ENCODE measurements around the gene PTPRE.

PTPRE gene

GRCh38 chr10:127951861-127952574 lies 45.1 kb downstream of the PTPRE start:
- H3K4me3 Mint-ChIP-seq, result no peak overlapping the region
- no peaks in the 10 kb centered on the region for H3K36me3 Mint-ChIP-seq (ENCODE audit: low read depth)
- H3K9me3 Mint-ChIP-seq, result no peaks in the 10 kb centered on the region
- H3K4me1 Mint-ChIP-seq (ENCODE audit: low read depth), result no peaks in the 10 kb centered on the region
- peaks cover 14% of the 10 kb centered on the region for H3K27me3 Mint-ChIP-seq (ENCODE audit: low read depth)
- no peak for DNase-seq (ENCODE audit: low spot score)
- no peak overlapping the region for H3K27ac Mint-ChIP-seq

- Mint-ChIP-seq H3K27me3 (ENCODE audit: low read depth) (peaks cover 18% of the 10 kb centered on the region), H3K4me1 (ENCODE audit: low read depth) (no peaks in the 10 kb centered on the region), H3K36me3 (ENCODE audit: low read depth) (no peaks in the 10 kb centered on the region), H3K27ac (no peak overlapping the region), H3K9me3 (no peaks in the 10 kb centered on the region), H3K4me3 (no peak overlapping the region)
- no peak for DNase-seq (ENCODE audit: low spot score)
Observed at GRCh38 chr10:127952575-127952869, 45.6 kb downstream of the PTPRE start.

DNA sequence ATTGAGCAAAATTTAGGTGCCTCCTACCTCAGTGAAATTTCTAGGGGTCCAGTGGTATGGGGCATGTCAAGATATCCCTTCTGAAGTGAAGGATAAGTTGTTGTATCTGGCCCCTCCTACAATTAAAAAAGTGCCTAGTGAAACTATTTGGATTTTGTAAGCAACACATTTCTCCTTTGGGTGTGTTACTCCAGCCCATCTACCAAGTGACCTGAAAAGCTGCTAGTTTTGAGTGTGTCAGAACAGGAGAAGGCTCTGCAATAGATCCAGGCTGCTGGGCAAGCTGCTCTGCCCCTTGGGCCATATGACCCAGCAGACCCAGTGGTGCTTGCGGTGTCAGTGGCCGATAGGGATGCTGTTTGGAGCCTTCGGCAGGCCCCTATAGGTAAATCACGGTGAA lies 46.0 kb downstream of the PTPRE start:
- H3K4me3 Mint-ChIP-seq, result no peak overlapping the region
- H3K36me3 Mint-ChIP-seq (ENCODE audit: low read depth), result no peaks in the 10 kb centered on the region
- peaks cover 18% of the 10 kb centered on the region for H3K27me3 Mint-ChIP-seq (ENCODE audit: low read depth)
- H3K9me3 Mint-ChIP-seq, result no peaks in the 10 kb centered on the region
- no peak for DNase-seq (ENCODE audit: low spot score)
- H3K4me1 Mint-ChIP-seq (ENCODE audit: low read depth), result no peaks in the 10 kb centered on the region
- no peak overlapping the region for H3K27ac Mint-ChIP-seq

DNA sequence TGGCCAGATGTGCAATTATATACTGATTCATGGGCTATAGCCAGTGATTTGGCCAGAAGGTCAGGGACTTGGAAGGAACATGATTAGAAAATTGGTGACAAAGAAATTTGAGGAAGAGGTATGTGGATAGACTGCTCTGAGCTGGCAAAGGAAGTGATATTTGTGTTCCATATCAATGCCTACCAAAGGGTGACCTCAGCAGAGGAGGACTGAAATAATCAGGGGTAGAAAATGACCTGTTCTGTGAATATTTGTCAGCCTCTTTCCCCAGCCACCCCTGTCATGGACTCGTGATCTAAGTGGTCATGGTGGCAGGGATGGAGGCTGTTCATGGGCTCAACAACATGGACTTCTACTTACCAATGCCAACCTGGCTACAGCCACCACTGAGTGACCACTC lies 47.0 kb downstream of the PTPRE start:
- H3K4me1 Mint-ChIP-seq (ENCODE audit: low read depth), result no peaks in the 10 kb centered on the region
- no peak for DNase-seq (ENCODE audit: low spot score)
- H3K27me3 Mint-ChIP-seq (ENCODE audit: low read depth), result peaks cover 24% of the 10 kb centered on the region
- no peaks in the 10 kb centered on the region for H3K36me3 Mint-ChIP-seq (ENCODE audit: low read depth)
- no peaks in the 10 kb centered on the region for H3K9me3 Mint-ChIP-seq
- no peak overlapping the region for H3K4me3 Mint-ChIP-seq
- no peak overlapping the region for H3K27ac Mint-ChIP-seq

DNA sequence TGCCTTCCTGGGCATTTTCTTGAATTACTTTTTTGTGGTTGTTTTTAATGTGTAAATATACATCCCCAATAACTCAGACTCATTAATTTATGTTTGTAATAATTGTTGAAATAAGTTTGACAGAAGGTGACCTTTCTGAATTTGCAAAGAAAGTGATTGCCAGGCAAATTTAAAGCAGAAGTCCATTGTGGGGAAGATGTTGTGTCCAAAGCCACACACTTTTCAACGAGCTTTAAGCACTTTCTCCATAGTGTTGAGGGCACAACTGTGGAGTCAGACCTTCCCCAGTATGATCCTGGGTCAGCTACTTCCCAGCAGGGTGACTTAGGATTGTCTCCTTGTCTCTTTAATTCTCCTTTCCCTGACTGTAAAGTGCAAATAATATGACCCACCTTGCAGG lies 52.5 kb downstream of the PTPRE start:
- no peaks in the 10 kb centered on the region for H3K9me3 Mint-ChIP-seq
- H3K27me3 Mint-ChIP-seq (ENCODE audit: low read depth), result peaks cover 26% of the 10 kb centered on the region
- no peak for DNase-seq (ENCODE audit: low spot score)
- no peak overlapping the region for H3K4me3 Mint-ChIP-seq
- H3K36me3 Mint-ChIP-seq (ENCODE audit: low read depth), result no peaks in the 10 kb centered on the region
- no peak overlapping the region for H3K27ac Mint-ChIP-seq
- H3K4me1 Mint-ChIP-seq (ENCODE audit: low read depth), result no peaks in the 10 kb centered on the region

DNA sequence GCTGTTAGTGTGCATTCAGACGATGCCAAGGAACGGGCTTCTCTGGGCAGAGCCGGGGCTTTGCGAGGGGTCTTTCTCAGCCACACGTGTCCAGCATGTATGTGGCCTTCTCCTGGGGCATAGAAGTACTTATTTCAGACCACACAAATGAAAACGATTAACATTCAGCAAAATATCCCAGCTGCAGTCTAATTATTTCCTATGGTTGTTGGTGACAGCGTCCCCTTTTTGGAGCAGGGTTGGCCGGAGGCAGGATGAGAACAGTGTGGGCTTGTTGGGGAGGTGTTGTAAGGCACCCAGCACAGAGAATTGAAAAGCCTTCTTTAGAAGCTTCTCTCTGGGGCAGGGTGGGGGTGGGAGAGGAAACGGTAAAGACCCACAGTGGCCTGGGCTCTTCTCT lies 54.2 kb downstream of the PTPRE start:
- Mint-ChIP-seq H3K4me1 (ENCODE audit: low read depth) (no peaks in the 10 kb centered on the region), H3K9me3 (no peaks in the 10 kb centered on the region), H3K27me3 (ENCODE audit: low read depth) (peaks cover 20% of the 10 kb centered on the region), H3K36me3 (ENCODE audit: low read depth) (no peaks in the 10 kb centered on the region), H3K27ac (no peak overlapping the region), H3K4me3 (no peak overlapping the region)
- no peak for DNase-seq (ENCODE audit: low spot score)

- no peak overlapping the region for H3K4me3 Mint-ChIP-seq
- peaks cover 12% of the 10 kb centered on the region for H3K27me3 Mint-ChIP-seq (ENCODE audit: low read depth)
- H3K4me1 Mint-ChIP-seq (ENCODE audit: low read depth), result no peaks in the 10 kb centered on the region
- H3K27ac Mint-ChIP-seq, result no peak overlapping the region
- no peaks in the 10 kb centered on the region for H3K9me3 Mint-ChIP-seq
- DNase-seq (ENCODE audit: low spot score), result no peak
- H3K36me3 Mint-ChIP-seq (ENCODE audit: low read depth), result no peaks in the 10 kb centered on the region
Observed at GRCh38 chr10:127962205-127962604, 55.3 kb downstream of the PTPRE start.

DNA sequence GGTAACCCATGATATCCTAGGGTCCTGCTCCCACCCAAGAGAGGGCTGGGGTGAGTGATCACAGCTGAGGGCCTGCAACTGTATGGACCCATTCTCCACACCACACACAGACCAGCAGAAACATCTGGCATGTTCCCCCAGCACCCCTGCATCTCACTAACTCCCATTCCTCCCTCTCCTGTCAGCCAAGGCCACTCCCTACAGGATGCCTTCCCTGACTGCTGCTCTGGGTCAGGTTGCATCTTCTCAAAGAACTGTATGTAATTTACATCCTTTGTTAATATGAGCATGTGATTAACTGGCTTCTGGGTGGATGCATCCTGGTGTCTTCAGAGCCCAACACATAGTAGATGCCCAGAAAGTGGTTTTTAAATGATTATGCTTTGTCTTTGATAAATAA lies 56.2 kb downstream of the PTPRE start:
- Mint-ChIP-seq H3K9me3 (no peaks in the 10 kb centered on the region), H3K4me1 (ENCODE audit: low read depth) (no peaks in the 10 kb centered on the region), H3K36me3 (ENCODE audit: low read depth) (no peaks in the 10 kb centered on the region), H3K27ac (no peak overlapping the region), H3K27me3 (ENCODE audit: low read depth) (peaks cover 6% of the 10 kb centered on the region), H3K4me3 (no peak overlapping the region)
- DNase-seq (ENCODE audit: low spot score), result no peak

DNA sequence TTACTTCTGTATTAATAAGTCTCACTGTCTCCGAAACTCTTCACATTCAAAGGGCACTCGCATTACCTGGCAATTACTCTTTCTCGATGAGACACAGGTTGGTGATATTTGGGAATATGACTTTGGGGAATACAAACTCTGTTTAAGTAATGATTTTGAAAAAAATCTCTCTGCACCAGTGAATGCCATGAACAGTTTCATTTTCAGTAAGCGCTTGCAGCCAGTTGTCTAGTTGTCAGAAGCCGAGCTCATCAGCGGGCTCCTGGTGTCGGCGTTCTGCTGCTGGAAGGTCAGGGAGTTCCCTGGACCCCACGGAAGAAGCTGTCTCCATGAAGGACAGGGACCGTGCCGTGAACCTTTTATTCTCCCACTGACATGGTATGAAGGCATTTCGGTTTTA lies 57.7 kb downstream of the PTPRE start:
- peaks cover 2% of the 10 kb centered on the region for H3K27me3 Mint-ChIP-seq (ENCODE audit: low read depth)
- no peaks in the 10 kb centered on the region for H3K36me3 Mint-ChIP-seq (ENCODE audit: low read depth)
- no peak overlapping the region for H3K4me3 Mint-ChIP-seq
- H3K27ac Mint-ChIP-seq, result no peak overlapping the region
- H3K9me3 Mint-ChIP-seq, result no peaks in the 10 kb centered on the region
- DNase-seq (ENCODE audit: low spot score), result no peak
- H3K4me1 Mint-ChIP-seq (ENCODE audit: low read depth), result no peaks in the 10 kb centered on the region

- Mint-ChIP-seq H3K27me3 (ENCODE audit: low read depth) (no peaks in the 10 kb centered on the region), H3K4me3 (no peak overlapping the region), H3K27ac (no peak overlapping the region)
Observed at GRCh38 chr10:127966875-127967274, 60.0 kb downstream of the PTPRE start.

GRCh38 chr10:127968027-127968441 lies 61.1 kb downstream of the PTPRE start:
- DNase-seq (ENCODE audit: low spot score), result no peak
- no peaks in the 10 kb centered on the region for H3K27me3 Mint-ChIP-seq (ENCODE audit: low read depth)
- no peaks in the 10 kb centered on the region for H3K9me3 Mint-ChIP-seq
- no peaks in the 10 kb centered on the region for H3K36me3 Mint-ChIP-seq (ENCODE audit: low read depth)
- H3K27ac Mint-ChIP-seq, result no peak overlapping the region
- H3K4me1 Mint-ChIP-seq (ENCODE audit: low read depth), result no peaks in the 10 kb centered on the region
- H3K4me3 Mint-ChIP-seq, result no peak overlapping the region

More at GRCh38 chr10:127966875-127967274, 60.0 kb downstream of the PTPRE start:
- Mint-ChIP-seq H3K4me1 (ENCODE audit: low read depth) (no peaks in the 10 kb centered on the region), H3K9me3 (no peaks in the 10 kb centered on the region), H3K36me3 (ENCODE audit: low read depth) (no peaks in the 10 kb centered on the region)
- DNase-seq (ENCODE audit: low spot score), result no peak

GRCh38 chr10:127968659-127969058 lies 61.8 kb downstream of the PTPRE start:
- no peak for DNase-seq (ENCODE audit: low spot score)
- no peak overlapping the region for H3K4me3 Mint-ChIP-seq
- H3K4me1 Mint-ChIP-seq (ENCODE audit: low read depth), result no peaks in the 10 kb centered on the region
- no peaks in the 10 kb centered on the region for H3K36me3 Mint-ChIP-seq (ENCODE audit: low read depth)
- peaks cover 1% of the 10 kb centered on the region for H3K27me3 Mint-ChIP-seq (ENCODE audit: low read depth)
- no peak overlapping the region for H3K27ac Mint-ChIP-seq
- H3K9me3 Mint-ChIP-seq, result no peaks in the 10 kb centered on the region

- peaks cover 9% of the 10 kb centered on the region for H3K27me3 Mint-ChIP-seq (ENCODE audit: low read depth)
- H3K27ac Mint-ChIP-seq, result no peak overlapping the region
- H3K9me3 Mint-ChIP-seq, result no peaks in the 10 kb centered on the region
- H3K4me3 Mint-ChIP-seq, result no peak overlapping the region
- no peaks in the 10 kb centered on the region for H3K36me3 Mint-ChIP-seq (ENCODE audit: low read depth)
- no peak for DNase-seq (ENCODE audit: low spot score)
- no peaks in the 10 kb centered on the region for H3K4me1 Mint-ChIP-seq (ENCODE audit: low read depth)
Observed at GRCh38 chr10:127971101-127971946, 64.4 kb downstream of the PTPRE start.

- Mint-ChIP-seq H3K27me3 (ENCODE audit: low read depth) (peaks cover 9% of the 10 kb centered on the region), H3K4me3 (no peak overlapping the region), H3K4me1 (ENCODE audit: low read depth) (no peaks in the 10 kb centered on the region), H3K27ac (no peak overlapping the region), H3K36me3 (ENCODE audit: low read depth) (no peaks in the 10 kb centered on the region), H3K9me3 (no peaks in the 10 kb centered on the region)
- DNase-seq (ENCODE audit: low spot score), result no peak
Observed at GRCh38 chr10:127971963-127972615, 65.2 kb downstream of the PTPRE start.

All from T-helper 2 cell treated with Interferon-gamma antibody and Interleukin-4, amounts not matched to agents 5 μg/mL and 100 μg/mL, for 36 hours (primary cell).